ENCODE results near the gene CBLL1. TPM values are rescaled to one million over a fixed set of nuclear protein-coding genes. Genes with fewer than 3 reads are reported as not detected.

Gene CBLL1
- polyA plus RNA-seq, 1 donor from 2014 or later = 10.2 TPM

DNA sequence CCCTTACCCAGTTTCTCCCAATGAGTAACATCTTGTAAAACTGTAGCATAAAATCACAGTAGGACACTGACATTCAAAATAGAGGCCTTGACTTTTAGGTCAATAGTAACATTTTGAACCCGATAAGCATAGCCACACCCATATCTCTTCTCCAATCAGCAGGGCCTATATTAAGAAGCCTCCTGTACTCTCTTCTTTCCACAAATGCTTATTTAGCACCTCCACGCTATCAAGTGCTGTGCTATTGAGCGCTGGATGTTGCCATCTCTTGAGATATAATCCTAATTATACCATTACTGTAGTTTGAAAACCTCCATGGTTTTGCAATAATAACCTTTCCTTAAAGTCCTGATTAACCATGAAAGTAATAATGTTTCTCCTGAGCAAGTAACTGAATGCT lies 40.1 kb upstream of the CBLL1 start:
- H3K9me3 ChIP-seq (ENCODE audit: low read length) = no peaks in the 10 kb centered on the region
- no peaks in the 10 kb centered on the region for H4K20me1 ChIP-seq (ENCODE audit: insufficient read depth)
- no peak overlapping the region for H3K4me2 ChIP-seq (ENCODE audit: low read length)
- H2AFZ ChIP-seq (ENCODE audit: low read depth, low read length) = no peak overlapping the region
- no peak overlapping the region for H3K9ac ChIP-seq (ENCODE audit: low read length)
- no peaks in the 10 kb centered on the region for H3F3A ChIP-seq (ENCODE audit: insufficient read depth, low read length, poor library complexity, severe bottlenecking)
- no peak overlapping the region for H3K4me3 ChIP-seq (ENCODE audit: low read length)
- H3K27ac ChIP-seq (ENCODE audit: low read length) = no peak overlapping the region
- TF ChIP-seq EP300 (conservative IDR thresholded peaks at IDR 0.05; ENCODE audit: poor library complexity, severe bottlenecking) (no peak), EZH2 (IDR thresholded peaks at IDR 0.05; ENCODE audit: borderline replicate concordance, insufficient read depth, low read length, poor library complexity, severe bottlenecking) (no peak), TAF1 (IDR thresholded peaks at IDR 0.05; ENCODE audit: low read depth) (no peak), RAD21 (conservative IDR thresholded peaks at IDR 0.05) (no peak), SMC3 (conservative IDR thresholded peaks at IDR 0.05; ENCODE audit: poor library complexity) (no peak), POLR2AphosphoS5 (IDR thresholded peaks at IDR 0.05) (no peak), MXI1 (conservative IDR thresholded peaks at IDR 0.05; ENCODE audit: poor library complexity, severe bottlenecking) (no peak)
- TF ChIP-seq, protein P1, sequence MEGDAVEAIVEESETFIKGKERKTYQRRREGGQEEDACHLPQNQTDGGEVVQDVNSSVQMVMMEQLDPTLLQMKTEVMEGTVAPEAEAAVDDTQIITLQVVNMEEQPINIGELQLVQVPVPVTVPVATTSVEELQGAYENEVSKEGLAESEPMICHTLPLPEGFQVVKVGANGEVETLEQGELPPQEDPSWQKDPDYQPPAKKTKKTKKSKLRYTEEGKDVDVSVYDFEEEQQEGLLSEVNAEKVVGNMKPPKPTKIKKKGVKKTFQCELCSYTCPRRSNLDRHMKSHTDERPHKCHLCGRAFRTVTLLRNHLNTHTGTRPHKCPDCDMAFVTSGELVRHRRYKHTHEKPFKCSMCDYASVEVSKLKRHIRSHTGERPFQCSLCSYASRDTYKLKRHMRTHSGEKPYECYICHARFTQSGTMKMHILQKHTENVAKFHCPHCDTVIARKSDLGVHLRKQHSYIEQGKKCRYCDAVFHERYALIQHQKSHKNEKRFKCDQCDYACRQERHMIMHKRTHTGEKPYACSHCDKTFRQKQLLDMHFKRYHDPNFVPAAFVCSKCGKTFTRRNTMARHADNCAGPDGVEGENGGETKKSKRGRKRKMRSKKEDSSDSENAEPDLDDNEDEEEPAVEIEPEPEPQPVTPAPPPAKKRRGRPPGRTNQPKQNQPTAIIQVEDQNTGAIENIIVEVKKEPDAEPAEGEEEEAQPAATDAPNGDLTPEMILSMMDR (IDR thresholded peaks at IDR 0.05; ENCODE audit: poor library complexity, severe bottlenecking) = no peak
- TF ChIP-seq, protein P2, sequence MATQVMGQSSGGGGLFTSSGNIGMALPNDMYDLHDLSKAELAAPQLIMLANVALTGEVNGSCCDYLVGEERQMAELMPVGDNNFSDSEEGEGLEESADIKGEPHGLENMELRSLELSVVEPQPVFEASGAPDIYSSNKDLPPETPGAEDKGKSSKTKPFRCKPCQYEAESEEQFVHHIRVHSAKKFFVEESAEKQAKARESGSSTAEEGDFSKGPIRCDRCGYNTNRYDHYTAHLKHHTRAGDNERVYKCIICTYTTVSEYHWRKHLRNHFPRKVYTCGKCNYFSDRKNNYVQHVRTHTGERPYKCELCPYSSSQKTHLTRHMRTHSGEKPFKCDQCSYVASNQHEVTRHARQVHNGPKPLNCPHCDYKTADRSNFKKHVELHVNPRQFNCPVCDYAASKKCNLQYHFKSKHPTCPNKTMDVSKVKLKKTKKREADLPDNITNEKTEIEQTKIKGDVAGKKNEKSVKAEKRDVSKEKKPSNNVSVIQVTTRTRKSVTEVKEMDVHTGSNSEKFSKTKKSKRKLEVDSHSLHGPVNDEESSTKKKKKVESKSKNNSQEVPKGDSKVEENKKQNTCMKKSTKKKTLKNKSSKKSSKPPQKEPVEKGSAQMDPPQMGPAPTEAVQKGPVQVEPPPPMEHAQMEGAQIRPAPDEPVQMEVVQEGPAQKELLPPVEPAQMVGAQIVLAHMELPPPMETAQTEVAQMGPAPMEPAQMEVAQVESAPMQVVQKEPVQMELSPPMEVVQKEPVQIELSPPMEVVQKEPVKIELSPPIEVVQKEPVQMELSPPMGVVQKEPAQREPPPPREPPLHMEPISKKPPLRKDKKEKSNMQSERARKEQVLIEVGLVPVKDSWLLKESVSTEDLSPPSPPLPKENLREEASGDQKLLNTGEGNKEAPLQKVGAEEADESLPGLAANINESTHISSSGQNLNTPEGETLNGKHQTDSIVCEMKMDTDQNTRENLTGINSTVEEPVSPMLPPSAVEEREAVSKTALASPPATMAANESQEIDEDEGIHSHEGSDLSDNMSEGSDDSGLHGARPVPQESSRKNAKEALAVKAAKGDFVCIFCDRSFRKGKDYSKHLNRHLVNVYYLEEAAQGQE (IDR thresholded peaks at IDR 0.05; ENCODE audit: borderline replicate concordance) = no peak
- no peaks in the 10 kb centered on the region for H3K9me2 ChIP-seq (ENCODE audit: insufficient read depth, low read length)
- H3K27me3 ChIP-seq (ENCODE audit: insufficient read depth, low read depth, low read length) = no peaks in the 10 kb centered on the region
- H3K36me3 ChIP-seq (ENCODE audit: insufficient read depth, low read length) = no peaks in the 10 kb centered on the region
- H3K79me2 ChIP-seq (replicated peaks; ENCODE audit: insufficient read depth, low read length) = no peaks in the 10 kb centered on the region

DNA sequence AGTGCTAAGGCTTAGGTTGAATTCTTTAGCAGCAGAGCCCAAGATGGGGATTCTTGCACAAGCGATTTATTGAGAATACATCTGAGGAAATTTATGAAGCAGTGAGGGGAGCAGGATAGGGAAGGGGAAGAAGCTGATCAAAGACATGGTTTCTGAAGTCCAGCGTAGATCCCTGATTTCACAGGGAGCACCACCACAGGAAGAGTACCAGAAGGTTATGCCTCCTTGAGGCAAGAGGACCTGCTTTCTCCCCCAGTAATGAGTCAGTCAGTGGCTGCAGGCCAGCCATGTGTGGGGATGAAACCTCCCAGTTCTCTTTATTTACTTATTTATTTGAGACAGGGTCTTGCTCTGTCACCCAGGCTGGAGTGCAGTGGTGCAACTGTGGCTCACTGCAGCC lies 35.0 kb upstream of the CBLL1 start:
- H3K27ac ChIP-seq (ENCODE audit: low read length) = no peak overlapping the region
- H3K9me3 ChIP-seq (ENCODE audit: low read length) = no peaks in the 10 kb centered on the region
- no peak overlapping the region for H3K4me3 ChIP-seq (ENCODE audit: low read length)
- H3F3A ChIP-seq (ENCODE audit: insufficient read depth, low read length, poor library complexity, severe bottlenecking) = no peaks in the 10 kb centered on the region
- H3K79me2 ChIP-seq (replicated peaks; ENCODE audit: insufficient read depth, low read length) = no peaks in the 10 kb centered on the region
- no peaks in the 10 kb centered on the region for H3K36me3 ChIP-seq (ENCODE audit: insufficient read depth, low read length)
- no peak overlapping the region for H3K9ac ChIP-seq (ENCODE audit: low read length)
- no peaks in the 10 kb centered on the region for H3K27me3 ChIP-seq (ENCODE audit: insufficient read depth, low read depth, low read length)
- TF ChIP-seq, protein P2 (IDR thresholded peaks at IDR 0.05; ENCODE audit: borderline replicate concordance) = no peak
- TF ChIP-seq, protein P1 (IDR thresholded peaks at IDR 0.05; ENCODE audit: poor library complexity, severe bottlenecking) = no peak
- no peak for TF ChIP-seq EP300 (conservative IDR thresholded peaks at IDR 0.05; ENCODE audit: poor library complexity, severe bottlenecking)
- TF ChIP-seq MXI1 (conservative IDR thresholded peaks at IDR 0.05; ENCODE audit: poor library complexity, severe bottlenecking) = no peak
- TF ChIP-seq TAF1 (IDR thresholded peaks at IDR 0.05; ENCODE audit: low read depth) = no peak
- TF ChIP-seq POLR2AphosphoS5 (IDR thresholded peaks at IDR 0.05) = no peak
- no peak for TF ChIP-seq RAD21 (conservative IDR thresholded peaks at IDR 0.05)
- no peak for TF ChIP-seq EZH2 (IDR thresholded peaks at IDR 0.05; ENCODE audit: borderline replicate concordance, insufficient read depth, low read length, poor library complexity, severe bottlenecking)
- H2AFZ ChIP-seq (ENCODE audit: low read depth, low read length) = no peak overlapping the region
- no peaks in the 10 kb centered on the region for H4K20me1 ChIP-seq (ENCODE audit: insufficient read depth)
- H3K4me2 ChIP-seq (ENCODE audit: low read length) = no peak overlapping the region
- H3K9me2 ChIP-seq (ENCODE audit: insufficient read depth, low read length) = no peaks in the 10 kb centered on the region
